CD1c-positive myeloid dendritic cell (primary cell): ENCODE results near the gene TNIP2.
"Not testable (repeated sequence)": the region's sequence is repeated elsewhere in the genome, so short reads cannot be mapped to it uniquely, and the experiment has no call there.

ENCODE experiments used
- DNase-seq: peaks from one replicate; pipeline ENCODE4 v3.0.0-alpha.2; 2016; ENCODE audit errors: extremely low spot score

TNIP2 gene

GRCh38 chr4:2743518-2744445 lies 12.4 kb downstream of the TNIP2 start:
- no peak for DNase-seq

- no peak for DNase-seq
These were observed 13.2 kb downstream of the TNIP2 start for GRCh38 chr4:2742823-2743517.

- DNase-seq: no peak
These were observed 13.9 kb downstream of the TNIP2 start for GRCh38 chr4:2742081-2742822.

- DNase-seq: no peak
These were observed 14.5 kb downstream of the TNIP2 start for GRCh38 chr4:2741626-2742025.

- DNase-seq: not testable (repeated sequence)
These were observed 17.8 kb downstream of the TNIP2 start for GRCh38 chr4:2738296-2738695.

GRCh38 chr4:2735869-2736268 lies 20.3 kb downstream of the TNIP2 start:
- no peak for DNase-seq

GRCh38 chr4:2734612-2735011 lies 21.5 kb downstream of the TNIP2 start:
- DNase-seq: peak; percentile 59

GRCh38 chr4:2733844-2734574 lies 22.1 kb downstream of the TNIP2 start:
- no peak for DNase-seq

- DNase-seq: no peak
These were observed 22.9 kb downstream of the TNIP2 start for GRCh38 chr4:2733001-2733843.

GRCh38 chr4:2732526-2732925 lies 23.6 kb downstream of the TNIP2 start:
- no peak for DNase-seq

GRCh38 chr4:2731907-2732317 lies 24.2 kb downstream of the TNIP2 start:
- no peak for DNase-seq

GRCh38 chr4:2729533-2729875 lies 26.6 kb downstream of the TNIP2 start:
- DNase-seq: no peak

GRCh38 chr4:2728806-2729532 lies 27.2 kb downstream of the TNIP2 start:
- no peak for DNase-seq

GRCh38 chr4:2728221-2728620 lies 27.9 kb downstream of the TNIP2 start:
- no peak for DNase-seq

GRCh38 chr4:2726881-2727280 lies 29.3 kb downstream of the TNIP2 start:
- not testable (repeated sequence) for DNase-seq

GRCh38 chr4:2725380-2725779 lies 30.8 kb downstream of the TNIP2 start:
- DNase-seq: no peak

- DNase-seq: no peak
These were observed 32.4 kb downstream of the TNIP2 start for GRCh38 chr4:2723751-2724150.

GRCh38 chr4:2722033-2722432 lies 34.1 kb downstream of the TNIP2 start:
- no peak for DNase-seq

GRCh38 chr4:2721586-2721985 lies 34.5 kb downstream of the TNIP2 start:
- DNase-seq: no peak

GRCh38 chr4:2716236-2716635 lies 39.9 kb downstream of the TNIP2 start:
- DNase-seq: no peak
